Measurements from ENCODE around the gene PPTC7. TPM values are rescaled to one million over a fixed set of nuclear protein-coding genes. Genes with fewer than 3 reads are reported as not detected.

PPTC7 gene
- polyA plus RNA-seq, 1 donor from 2014 or later, result 7.2 TPM

DNA sequence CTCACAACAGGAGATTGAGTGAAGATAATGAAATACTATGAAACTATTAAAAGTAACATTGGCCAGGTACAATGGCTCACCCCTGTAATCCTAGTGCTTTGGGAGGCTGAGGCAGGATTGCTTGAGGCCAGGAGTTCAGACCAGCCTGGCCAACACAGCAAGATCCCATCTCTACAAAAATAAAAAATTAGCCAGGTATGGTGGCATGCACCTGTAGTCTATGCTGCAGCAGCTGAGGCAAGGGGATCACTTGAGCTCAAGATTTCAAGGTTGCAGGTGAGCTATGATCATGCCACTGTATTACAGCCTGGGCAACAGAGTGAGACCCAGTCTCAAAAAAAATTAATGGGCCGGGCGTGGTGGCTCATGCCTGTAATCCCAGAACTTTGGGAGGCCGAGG lies 66.1 kb downstream of the PPTC7 start:
- no peak overlapping the region for H3K4me3 ChIP-seq (ENCODE audit: low read length)
- H4K20me1 ChIP-seq (ENCODE audit: insufficient read depth), result no peaks in the 10 kb centered on the region
- H3F3A ChIP-seq (ENCODE audit: insufficient read depth, low read length, poor library complexity, severe bottlenecking), result no peaks in the 10 kb centered on the region
- no peak for TF ChIP-seq POLR2AphosphoS5 (IDR thresholded peaks at IDR 0.05)
- TF ChIP-seq, protein P1, sequence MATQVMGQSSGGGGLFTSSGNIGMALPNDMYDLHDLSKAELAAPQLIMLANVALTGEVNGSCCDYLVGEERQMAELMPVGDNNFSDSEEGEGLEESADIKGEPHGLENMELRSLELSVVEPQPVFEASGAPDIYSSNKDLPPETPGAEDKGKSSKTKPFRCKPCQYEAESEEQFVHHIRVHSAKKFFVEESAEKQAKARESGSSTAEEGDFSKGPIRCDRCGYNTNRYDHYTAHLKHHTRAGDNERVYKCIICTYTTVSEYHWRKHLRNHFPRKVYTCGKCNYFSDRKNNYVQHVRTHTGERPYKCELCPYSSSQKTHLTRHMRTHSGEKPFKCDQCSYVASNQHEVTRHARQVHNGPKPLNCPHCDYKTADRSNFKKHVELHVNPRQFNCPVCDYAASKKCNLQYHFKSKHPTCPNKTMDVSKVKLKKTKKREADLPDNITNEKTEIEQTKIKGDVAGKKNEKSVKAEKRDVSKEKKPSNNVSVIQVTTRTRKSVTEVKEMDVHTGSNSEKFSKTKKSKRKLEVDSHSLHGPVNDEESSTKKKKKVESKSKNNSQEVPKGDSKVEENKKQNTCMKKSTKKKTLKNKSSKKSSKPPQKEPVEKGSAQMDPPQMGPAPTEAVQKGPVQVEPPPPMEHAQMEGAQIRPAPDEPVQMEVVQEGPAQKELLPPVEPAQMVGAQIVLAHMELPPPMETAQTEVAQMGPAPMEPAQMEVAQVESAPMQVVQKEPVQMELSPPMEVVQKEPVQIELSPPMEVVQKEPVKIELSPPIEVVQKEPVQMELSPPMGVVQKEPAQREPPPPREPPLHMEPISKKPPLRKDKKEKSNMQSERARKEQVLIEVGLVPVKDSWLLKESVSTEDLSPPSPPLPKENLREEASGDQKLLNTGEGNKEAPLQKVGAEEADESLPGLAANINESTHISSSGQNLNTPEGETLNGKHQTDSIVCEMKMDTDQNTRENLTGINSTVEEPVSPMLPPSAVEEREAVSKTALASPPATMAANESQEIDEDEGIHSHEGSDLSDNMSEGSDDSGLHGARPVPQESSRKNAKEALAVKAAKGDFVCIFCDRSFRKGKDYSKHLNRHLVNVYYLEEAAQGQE (IDR thresholded peaks at IDR 0.05; ENCODE audit: borderline replicate concordance), result no peak
- no peak for TF ChIP-seq EP300 (conservative IDR thresholded peaks at IDR 0.05; ENCODE audit: poor library complexity, severe bottlenecking)
- no peak for TF ChIP-seq EZH2 (IDR thresholded peaks at IDR 0.05; ENCODE audit: borderline replicate concordance, insufficient read depth, low read length, poor library complexity, severe bottlenecking)
- no peak for TF ChIP-seq RAD21 (conservative IDR thresholded peaks at IDR 0.05)
- TF ChIP-seq, protein P2, sequence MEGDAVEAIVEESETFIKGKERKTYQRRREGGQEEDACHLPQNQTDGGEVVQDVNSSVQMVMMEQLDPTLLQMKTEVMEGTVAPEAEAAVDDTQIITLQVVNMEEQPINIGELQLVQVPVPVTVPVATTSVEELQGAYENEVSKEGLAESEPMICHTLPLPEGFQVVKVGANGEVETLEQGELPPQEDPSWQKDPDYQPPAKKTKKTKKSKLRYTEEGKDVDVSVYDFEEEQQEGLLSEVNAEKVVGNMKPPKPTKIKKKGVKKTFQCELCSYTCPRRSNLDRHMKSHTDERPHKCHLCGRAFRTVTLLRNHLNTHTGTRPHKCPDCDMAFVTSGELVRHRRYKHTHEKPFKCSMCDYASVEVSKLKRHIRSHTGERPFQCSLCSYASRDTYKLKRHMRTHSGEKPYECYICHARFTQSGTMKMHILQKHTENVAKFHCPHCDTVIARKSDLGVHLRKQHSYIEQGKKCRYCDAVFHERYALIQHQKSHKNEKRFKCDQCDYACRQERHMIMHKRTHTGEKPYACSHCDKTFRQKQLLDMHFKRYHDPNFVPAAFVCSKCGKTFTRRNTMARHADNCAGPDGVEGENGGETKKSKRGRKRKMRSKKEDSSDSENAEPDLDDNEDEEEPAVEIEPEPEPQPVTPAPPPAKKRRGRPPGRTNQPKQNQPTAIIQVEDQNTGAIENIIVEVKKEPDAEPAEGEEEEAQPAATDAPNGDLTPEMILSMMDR (IDR thresholded peaks at IDR 0.05; ENCODE audit: poor library complexity, severe bottlenecking), result no peak
- no peak for TF ChIP-seq MXI1 (conservative IDR thresholded peaks at IDR 0.05; ENCODE audit: poor library complexity, severe bottlenecking)
- no peak for TF ChIP-seq SMC3 (conservative IDR thresholded peaks at IDR 0.05; ENCODE audit: poor library complexity)
- TF ChIP-seq TAF1 (IDR thresholded peaks at IDR 0.05; ENCODE audit: low read depth), result no peak
- no peaks in the 10 kb centered on the region for H3K79me2 ChIP-seq (replicated peaks; ENCODE audit: insufficient read depth, low read length)
- H3K36me3 ChIP-seq (ENCODE audit: insufficient read depth, low read length), result no peaks in the 10 kb centered on the region
- H3K4me2 ChIP-seq (ENCODE audit: low read length), result no peak overlapping the region
- no peak overlapping the region for H3K27ac ChIP-seq (ENCODE audit: low read length)
- no peaks in the 10 kb centered on the region for H3K9me3 ChIP-seq (ENCODE audit: low read length)
- no peaks in the 10 kb centered on the region for H3K27me3 ChIP-seq (ENCODE audit: insufficient read depth, low read depth, low read length)
- no peak overlapping the region for H3K9ac ChIP-seq (ENCODE audit: low read length)
- no peaks in the 10 kb centered on the region for H3K9me2 ChIP-seq (ENCODE audit: insufficient read depth, low read length)
- H2AFZ ChIP-seq (ENCODE audit: low read depth, low read length), result no peak overlapping the region

DNA sequence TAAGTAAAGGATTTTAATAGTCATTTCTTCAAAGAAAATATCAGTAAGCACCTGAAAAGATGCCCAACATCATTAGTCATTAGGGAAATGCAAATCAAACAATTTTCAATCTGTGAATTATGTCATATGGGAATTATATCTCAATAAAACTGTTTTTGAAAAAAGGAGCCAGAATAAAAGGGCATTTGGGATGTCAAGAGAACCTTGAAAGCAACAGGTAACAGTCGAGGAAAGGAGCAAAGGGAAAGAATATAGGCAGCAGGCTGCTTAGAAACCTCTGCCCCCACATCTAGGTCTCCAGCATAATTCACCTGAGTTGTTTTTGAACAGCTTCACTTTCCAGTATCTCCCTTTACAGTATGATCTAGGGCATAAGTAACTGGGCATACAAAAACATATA lies 68.8 kb downstream of the PPTC7 start:
- Histone ChIP-seq H2AFZ (ENCODE audit: low read depth, low read length) (no peak overlapping the region), H3K79me2 (replicated peaks; ENCODE audit: insufficient read depth, low read length) (no peaks in the 10 kb centered on the region), H3K27me3 (ENCODE audit: insufficient read depth, low read depth, low read length) (no peaks in the 10 kb centered on the region), H3K9me2 (ENCODE audit: insufficient read depth, low read length) (no peaks in the 10 kb centered on the region), H3K9me3 (ENCODE audit: low read length) (no peaks in the 10 kb centered on the region), H3K36me3 (ENCODE audit: insufficient read depth, low read length) (no peaks in the 10 kb centered on the region), H3F3A (ENCODE audit: insufficient read depth, low read length, poor library complexity, severe bottlenecking) (no peaks in the 10 kb centered on the region), H3K4me2 (ENCODE audit: low read length) (no peak overlapping the region), H3K4me3 (ENCODE audit: low read length) (no peak overlapping the region), H3K27ac (ENCODE audit: low read length) (no peak overlapping the region), H4K20me1 (ENCODE audit: insufficient read depth) (no peaks in the 10 kb centered on the region), H3K9ac (ENCODE audit: low read length) (no peak overlapping the region)
- no peak for TF ChIP-seq EP300 (conservative IDR thresholded peaks at IDR 0.05; ENCODE audit: poor library complexity, severe bottlenecking)
- no peak for TF ChIP-seq MXI1 (conservative IDR thresholded peaks at IDR 0.05; ENCODE audit: poor library complexity, severe bottlenecking)
- no peak for TF ChIP-seq POLR2AphosphoS5 (IDR thresholded peaks at IDR 0.05)
- no peak for TF ChIP-seq TAF1 (IDR thresholded peaks at IDR 0.05; ENCODE audit: low read depth)
- TF ChIP-seq, protein P1 (IDR thresholded peaks at IDR 0.05; ENCODE audit: borderline replicate concordance), result no peak
- TF ChIP-seq RAD21 (conservative IDR thresholded peaks at IDR 0.05), result no peak
- TF ChIP-seq, protein P2 (IDR thresholded peaks at IDR 0.05; ENCODE audit: poor library complexity, severe bottlenecking), result no peak
- no peak for TF ChIP-seq EZH2 (IDR thresholded peaks at IDR 0.05; ENCODE audit: borderline replicate concordance, insufficient read depth, low read length, poor library complexity, severe bottlenecking)
